GM13977 (cell line): ENCODE results near the gene CSPG4.
A peak's percentile ranks its signal among the peaks of the same experiment; 100 is the strongest.

Experiments used
- DNase-seq: peaks from one replicate; pipeline ENCODE4 v3.0.0; 2012; ENCODE audit warnings: low spot score
- CTCF ChIP-seq: IDR thresholded peaks from 2 replicates; pipeline ENCODE4 v1.5.1; 2012; ENCODE audit warnings: mild to moderate bottlenecking, control low read depth; ENCODE audit not compliant: insufficient read depth; ENCODE audit errors: extremely low read depth, missing control alignments
- in situ Hi-C: fragments of 300-500 bp; cut with MboI; formaldehyde crosslinking; loops from one replicate; pipeline ENCODE4 v1.12.0; 2022; ENCODE audit warnings: low sequenced_read_pairs, low pct_unique_long_range_greater_than_20kb, mixed read lengths, inconsistent platforms; ENCODE audit not compliant: unreplicated experiment

CSPG4 gene

GRCh38 chr15:75729326-75730069, 16.9 kb upstream of the CSPG4 start:
- in situ Hi-C loops = no loop called here
- no peak for DNase-seq
- TF ChIP-seq CTCF = no peak

- peak; percentile 63 for TF ChIP-seq CTCF
- in situ Hi-C loops = no loop called here
Observed at GRCh38 chr15:75727851-75728715, 15.4 kb upstream of the CSPG4 start.

GRCh38 chr15:75727031-75727531, 14.4 kb upstream of the CSPG4 start:
- DNase-seq = no peak
- in situ Hi-C loops = no loop called here
- TF ChIP-seq CTCF = no peak

More at GRCh38 chr15:75727851-75728715, 15.4 kb upstream of the CSPG4 start:
- DNase-seq = no peak

GRCh38 chr15:75725719-75726607, 13.3 kb upstream of the CSPG4 start:
- no peak for TF ChIP-seq CTCF
- in situ Hi-C loops = no loop called here

GRCh38 chr15:75725006-75725718, 12.5 kb upstream of the CSPG4 start:
- in situ Hi-C loops = no loop called here
- no peak for TF ChIP-seq CTCF
- DNase-seq = peak; percentile 11

More at GRCh38 chr15:75725719-75726607, 13.3 kb upstream of the CSPG4 start:
- peak; percentile 13 for DNase-seq
